ENCODE results near the gene KCNJ2.

Gene KCNJ2

DNA sequence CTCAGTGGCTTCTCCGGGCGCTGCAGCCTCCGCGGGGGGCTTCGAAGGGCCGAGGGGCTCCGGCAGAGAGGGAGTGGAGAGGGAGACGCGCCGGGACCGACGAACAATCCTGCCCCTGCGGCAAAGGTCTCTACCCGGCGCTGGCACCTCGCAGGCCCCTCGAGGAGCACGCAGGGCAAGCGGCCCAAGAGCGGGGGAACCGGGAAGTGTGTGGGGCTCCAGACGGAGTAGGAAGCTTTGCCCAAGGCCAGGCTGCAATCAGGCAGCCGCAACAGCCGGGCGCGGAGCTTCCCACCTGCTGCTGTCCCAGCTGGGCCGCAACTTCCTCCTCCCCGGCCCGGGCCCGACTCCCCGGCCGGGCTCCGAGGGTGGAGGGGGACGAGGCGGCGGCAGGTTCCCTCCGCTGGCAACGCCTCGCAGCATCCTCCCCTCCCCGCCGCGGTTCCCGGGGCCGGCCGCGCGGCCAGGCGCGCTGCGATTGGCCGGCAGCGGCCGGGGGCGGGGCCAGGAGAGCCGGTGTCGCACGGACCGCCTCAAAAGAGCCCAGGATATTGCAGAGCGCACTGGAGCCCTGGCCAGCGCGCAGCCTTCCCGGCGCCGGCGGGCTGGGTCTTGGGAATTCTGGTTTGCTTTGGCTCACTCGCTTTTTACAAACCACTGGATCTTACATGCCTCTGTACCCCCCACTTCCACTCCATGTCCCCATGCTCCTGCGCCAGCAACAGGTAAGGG, at the start of gene KCNJ2:
TSS of gene KCNJ2 (plus strand) at position 556 of the 732 bp plus-strand sequence. CDS start 5,508 bp downstream, outside the sequence.
- peak; percentile 38 to 70 for DNase-seq

DNA sequence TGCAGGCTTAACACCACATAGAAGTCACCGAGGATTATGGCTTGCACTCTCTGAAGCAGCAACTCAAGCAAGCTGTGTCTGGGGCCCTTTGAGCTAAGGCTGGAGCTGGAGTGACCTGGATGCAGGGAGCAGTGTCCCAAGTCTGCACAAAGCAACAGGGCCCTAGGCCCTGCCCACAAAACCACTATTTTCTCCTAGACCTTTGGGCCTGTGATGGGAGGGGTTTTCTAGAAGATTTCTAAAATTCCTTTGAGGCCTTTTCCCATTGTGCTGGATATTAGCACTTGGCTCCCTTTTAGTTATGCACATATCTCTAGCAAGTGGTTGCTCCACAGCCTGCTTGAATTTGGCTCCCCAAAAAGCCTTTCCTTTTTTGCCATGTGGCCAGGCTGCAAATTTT, 49.8 kb upstream of the KCNJ2 start:
- DNase-seq = no peak

- DNase-seq = no peak
These were observed 49.3 kb upstream of the KCNJ2 start for GRCh38 chr17:70119983-70120382.

DNA sequence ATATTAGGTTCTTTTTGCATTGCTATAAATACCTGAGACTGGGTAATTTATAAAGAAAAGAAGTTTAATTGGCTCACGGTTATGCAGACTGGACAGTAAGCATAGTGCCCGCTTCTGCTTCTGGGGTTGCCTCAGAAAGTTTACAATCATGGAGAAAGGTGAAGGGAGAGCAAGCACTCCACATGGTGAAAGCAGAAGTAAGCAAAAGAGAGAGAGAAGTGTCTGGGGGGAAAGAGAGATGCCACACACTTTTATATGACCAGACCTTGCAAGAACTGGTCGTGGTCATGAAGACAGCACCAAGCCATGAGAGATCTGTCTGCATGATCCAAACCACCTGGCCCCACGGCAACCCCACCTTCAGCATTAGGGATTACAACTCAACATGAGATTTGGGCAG, 48.9 kb upstream of the KCNJ2 start:
- DNase-seq = no peak

- no peak for DNase-seq
These were observed 48.2 kb upstream of the KCNJ2 start for GRCh38 chr17:70121126-70121525.

GRCh38 chr17:70123193-70123592, 46.1 kb upstream of the KCNJ2 start:
- no peak for DNase-seq

GRCh38 chr17:70124723-70125122, 44.6 kb upstream of the KCNJ2 start:
- no peak for DNase-seq

GRCh38 chr17:70127221-70127873, 42.0 kb upstream of the KCNJ2 start:
- DNase-seq = no peak

- DNase-seq = no peak
These were observed 40.5 kb upstream of the KCNJ2 start for GRCh38 chr17:70128727-70129238.

DNA sequence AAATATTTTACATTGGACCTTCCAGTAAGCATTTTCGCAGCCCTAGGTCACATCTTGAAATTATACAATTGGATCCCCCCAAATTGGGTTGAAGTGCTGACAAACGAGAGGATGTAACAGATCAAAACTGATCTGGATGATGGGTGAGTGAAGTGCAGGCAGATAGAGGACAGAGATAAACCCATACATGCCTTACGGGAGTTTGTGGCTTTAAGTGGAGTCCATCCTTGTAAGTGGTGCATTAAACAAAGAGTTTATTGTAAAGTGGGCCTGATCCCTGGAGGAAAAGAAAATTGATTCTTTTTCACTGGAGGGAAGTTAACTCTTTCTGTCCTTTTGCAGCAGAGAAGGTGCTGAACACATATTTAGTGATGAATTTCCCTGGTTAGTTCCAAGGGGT, 39.0 kb upstream of the KCNJ2 start:
- no peak for DNase-seq

GRCh38 chr17:70132505-70132904, 36.8 kb upstream of the KCNJ2 start:
- DNase-seq = no peak

GRCh38 chr17:70134042-70134441, 35.3 kb upstream of the KCNJ2 start:
- DNase-seq = no peak

DNA sequence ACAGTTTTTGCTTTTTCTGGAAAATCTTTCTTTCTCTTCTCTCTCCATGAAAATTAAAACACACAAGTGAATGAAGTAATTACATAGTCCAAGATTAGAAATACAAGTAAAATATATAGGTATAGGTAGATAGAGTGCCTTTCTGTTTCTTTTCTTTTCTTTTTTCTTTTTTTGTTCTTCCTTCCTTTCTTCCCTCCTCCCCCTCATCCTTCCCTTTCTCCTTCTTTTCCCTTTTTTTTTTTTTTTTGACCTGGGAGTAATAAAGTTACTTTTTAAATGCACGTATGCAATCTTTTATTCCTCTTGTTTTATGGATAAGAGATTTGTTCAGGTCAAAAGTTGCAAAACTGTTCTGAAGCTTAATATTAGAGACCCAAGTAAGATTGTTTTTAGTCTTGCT, 34.6 kb upstream of the KCNJ2 start:
- DNase-seq = no peak

GRCh38 chr17:70136131-70136530, 33.2 kb upstream of the KCNJ2 start:
- no peak for DNase-seq

DNA sequence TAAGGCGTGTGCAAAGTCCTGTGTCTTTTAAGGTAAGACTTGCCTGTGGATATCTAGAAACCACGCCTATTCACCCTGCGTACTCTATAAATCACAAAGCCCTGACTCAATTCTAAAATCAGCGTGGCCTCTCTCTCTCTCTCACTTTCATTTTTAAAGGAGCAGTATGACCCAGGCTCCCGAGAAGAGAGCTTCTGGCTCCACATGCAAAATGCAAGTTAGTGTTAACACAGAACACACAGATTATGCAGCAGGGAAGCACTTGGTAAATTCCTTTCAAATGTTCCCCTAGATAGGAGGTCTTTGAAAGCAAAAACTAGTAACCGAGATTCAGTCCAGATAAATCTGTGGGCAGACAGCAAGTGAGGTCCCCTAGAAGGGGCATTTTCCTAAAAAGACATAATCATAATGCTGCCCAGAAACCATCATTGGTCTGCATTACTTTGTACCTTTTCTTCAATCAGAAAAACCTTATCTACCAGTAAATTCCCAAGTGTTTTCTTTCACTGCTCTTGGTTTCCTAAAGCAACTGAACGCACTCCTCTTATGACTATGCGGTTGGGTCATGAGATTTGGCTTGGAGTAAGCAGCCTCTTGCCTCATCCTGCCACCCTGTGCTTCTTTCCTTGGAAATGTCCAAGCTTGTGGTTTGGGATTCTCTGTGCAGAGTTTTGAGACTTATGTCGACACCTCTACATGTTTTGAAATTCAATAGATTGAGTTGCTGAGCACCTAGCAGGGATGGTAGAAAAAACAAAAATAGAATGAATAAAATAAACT, 31.7 kb upstream of the KCNJ2 start:
- peak; percentile 8 to 19 for DNase-seq

GRCh38 chr17:70138291-70138865, 31.0 kb upstream of the KCNJ2 start:
- no peak for DNase-seq

- DNase-seq = no peak
These were observed 29.8 kb upstream of the KCNJ2 start for GRCh38 chr17:70139449-70139993.

- DNase-seq = no peak
These were observed 25.0 kb upstream of the KCNJ2 start for GRCh38 chr17:70144260-70144846.

DNA sequence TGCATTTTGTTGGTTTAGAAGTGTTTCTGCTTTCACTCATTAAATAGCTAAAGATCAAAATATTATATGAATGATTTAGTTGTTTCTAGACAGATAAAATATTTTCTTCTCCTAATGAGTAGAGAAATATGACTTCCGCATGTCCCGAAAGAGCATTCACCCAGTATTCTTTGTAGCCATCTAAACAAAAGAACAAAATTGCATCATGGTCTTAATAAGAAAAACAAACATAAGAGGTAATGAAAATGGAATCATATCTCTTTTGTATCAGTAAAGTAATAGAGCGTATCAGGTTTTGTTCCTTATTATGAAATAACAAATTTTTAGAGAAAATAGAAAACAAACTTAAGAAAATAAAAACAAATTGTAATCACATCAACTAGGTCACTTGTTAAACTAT, 16.1 kb upstream of the KCNJ2 start:
- DNase-seq = no peak

- DNase-seq = no peak
These were observed 12.2 kb upstream of the KCNJ2 start for GRCh38 chr17:70157151-70157550.

DNA sequence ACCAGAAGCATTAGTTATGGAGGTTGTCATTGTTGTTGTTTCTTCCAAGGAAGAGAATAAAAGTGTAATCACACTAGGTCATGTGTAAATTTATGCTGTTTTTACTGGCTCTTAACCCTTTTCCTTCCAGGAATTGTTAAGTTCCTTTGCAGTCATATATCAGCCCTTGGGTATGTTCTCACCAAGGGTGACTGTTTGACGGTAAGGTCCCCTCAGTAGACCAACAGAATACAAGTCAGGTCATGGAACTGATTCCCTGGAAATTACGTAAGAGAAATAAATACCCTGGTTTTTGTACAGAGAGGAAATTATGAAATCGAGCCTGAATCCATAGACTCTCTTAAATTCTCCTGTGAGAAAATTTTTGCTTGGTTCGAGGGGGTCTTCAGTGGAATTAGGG, 11.2 kb upstream of the KCNJ2 start:
- DNase-seq = no peak

- no peak for DNase-seq
These were observed 10.7 kb upstream of the KCNJ2 start for GRCh38 chr17:70158591-70158990.

DNA sequence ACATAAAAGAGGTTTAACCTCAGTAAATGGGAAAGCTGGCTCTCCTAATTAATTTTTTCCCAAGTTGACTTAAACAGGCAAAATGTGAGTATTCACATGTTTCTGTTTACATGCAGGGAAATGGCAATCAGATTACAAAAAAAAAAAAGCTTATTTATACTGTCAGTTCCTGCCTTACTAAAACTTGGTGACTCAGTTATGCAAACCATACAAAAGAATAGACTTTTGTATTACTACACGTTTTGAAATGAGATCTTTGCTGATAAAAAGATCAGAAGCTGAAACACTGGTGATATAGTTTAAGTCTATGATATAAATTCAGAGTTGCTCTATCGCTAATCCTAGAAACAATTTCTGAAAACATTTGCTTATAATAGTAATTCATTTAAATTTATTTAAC, 9.4 kb upstream of the KCNJ2 start:
- no peak for DNase-seq

Measured in stimulated activated CD4-positive, alpha-beta T cell treated with anti-CD3 and anti-CD28 coated beads, Interleukin-2, amount 100 ng/mL, for 24 hours (primary cell).